ENCODE results near the gene RNLS.

RNLS gene

DNA sequence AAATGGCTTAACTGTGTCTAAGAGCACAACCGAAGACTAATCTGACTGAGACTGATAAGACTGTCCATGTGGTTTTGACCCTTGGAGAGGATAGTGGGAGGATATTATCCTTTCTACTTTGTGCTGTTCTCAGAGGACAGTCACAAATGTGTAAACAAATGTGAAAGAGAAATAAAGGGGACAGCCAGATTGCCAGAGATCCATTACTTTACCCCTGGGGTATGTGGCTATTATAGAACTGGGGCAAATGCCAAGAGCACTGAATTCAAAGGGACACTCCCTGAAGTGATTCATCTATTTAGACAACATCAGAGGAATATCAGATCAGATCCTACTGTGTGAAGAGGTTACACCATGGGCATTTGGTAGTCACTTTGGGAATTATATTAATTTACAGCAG is 154.7 kb downstream of the RNLS start:
- DNase-seq (ENCODE audit: low read depth), result no peak

DNA sequence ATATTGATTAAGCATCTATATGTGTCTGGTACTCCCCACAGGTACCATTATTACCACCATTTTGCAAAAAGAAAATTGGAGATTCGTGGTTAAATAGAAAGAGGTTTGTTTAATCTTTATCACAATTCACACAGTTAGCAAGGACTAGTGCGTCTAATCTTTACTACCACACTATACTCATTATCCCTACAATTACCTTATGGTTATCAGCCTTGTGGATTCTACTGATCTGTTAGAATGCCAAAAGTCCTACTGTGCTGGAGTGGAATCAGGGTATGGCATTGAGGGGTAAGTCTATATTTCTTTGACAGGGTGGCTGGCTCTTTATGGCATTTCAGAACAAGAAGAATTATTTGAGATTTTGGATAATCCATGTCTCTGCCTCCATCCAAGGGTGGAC is 156.1 kb downstream of the RNLS start:
- DNase-seq (ENCODE audit: low read depth), result no peak

DNA sequence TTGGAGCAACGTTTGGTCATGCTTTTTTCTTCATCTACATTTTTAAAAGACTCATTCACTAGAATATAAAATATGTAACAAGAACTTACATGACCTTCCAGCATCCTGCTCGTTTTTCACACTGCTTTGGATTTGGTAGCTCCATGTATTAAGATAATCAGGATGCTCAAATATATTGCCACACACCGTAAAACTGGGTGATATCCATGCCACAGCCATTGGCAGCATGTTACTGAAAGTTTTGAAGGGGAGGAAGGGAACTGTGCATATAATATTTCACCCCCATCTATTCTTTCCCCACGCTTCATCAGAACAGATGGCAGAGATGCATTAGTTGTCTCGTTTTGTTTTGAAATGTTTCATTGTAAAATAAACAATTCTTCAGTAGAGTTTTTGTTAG is 158.2 kb downstream of the RNLS start:
- no peak for DNase-seq (ENCODE audit: low read depth)

DNA sequence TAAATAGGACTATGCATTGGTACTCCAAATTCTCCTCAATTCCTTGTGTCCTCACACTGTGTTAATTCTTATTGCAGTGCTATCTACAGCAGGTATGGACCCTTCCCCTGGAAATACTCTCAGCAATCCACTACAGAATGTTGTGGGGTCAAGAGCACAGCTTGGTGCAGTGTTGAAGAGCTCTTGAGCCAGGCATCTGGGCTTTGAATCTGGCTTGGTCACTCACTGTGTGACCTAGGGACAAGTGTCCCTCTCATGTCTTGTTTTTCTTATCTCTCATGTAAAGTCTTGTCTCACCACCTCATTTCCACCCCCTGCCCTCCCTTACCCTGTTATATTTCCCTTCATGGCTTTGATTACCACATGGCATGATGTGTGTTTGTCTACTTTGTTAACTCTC is 159.4 kb downstream of the RNLS start:
- no peak for DNase-seq (ENCODE audit: low read depth)

DNA sequence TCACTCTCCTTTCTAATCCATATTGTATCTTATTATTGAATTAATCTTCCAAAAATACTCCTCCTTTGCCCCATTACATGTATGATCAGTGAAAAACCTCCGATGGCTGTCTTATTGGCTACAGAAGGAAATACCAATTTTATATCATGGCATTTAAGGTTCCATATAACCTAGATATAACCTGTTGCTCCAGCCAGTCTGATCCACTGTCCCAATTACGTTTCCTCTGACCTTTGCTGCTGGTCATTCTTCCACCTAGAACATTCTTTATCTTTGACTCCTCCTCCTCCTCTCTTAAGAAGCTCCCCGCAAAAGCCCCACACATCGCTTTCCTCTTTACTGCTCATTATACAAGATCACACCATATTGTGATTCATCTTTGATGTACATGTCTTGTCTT is 161.5 kb downstream of the RNLS start:
- no peak for DNase-seq (ENCODE audit: low read depth)

DNA sequence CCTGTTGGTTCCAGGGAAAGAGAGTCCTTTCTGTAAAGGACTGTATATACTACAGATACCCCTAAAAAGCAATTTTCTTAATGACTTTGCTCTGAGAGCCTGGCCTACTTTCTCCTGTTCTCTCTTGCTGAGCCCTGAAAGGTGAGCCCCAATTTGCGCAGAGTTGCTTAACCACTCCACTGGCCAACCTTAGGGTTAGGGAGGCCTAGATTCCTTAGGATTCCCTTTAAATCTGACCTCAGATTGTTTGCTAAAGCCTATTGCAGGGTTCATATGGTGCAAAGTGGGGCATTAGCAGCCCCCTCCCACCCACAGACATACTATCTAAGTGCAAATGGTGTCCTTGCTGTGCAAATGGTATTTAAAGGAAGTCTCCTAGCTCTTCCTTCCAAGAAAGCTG is 164.2 kb downstream of the RNLS start:
- DNase-seq (ENCODE audit: low read depth), result no peak

DNA sequence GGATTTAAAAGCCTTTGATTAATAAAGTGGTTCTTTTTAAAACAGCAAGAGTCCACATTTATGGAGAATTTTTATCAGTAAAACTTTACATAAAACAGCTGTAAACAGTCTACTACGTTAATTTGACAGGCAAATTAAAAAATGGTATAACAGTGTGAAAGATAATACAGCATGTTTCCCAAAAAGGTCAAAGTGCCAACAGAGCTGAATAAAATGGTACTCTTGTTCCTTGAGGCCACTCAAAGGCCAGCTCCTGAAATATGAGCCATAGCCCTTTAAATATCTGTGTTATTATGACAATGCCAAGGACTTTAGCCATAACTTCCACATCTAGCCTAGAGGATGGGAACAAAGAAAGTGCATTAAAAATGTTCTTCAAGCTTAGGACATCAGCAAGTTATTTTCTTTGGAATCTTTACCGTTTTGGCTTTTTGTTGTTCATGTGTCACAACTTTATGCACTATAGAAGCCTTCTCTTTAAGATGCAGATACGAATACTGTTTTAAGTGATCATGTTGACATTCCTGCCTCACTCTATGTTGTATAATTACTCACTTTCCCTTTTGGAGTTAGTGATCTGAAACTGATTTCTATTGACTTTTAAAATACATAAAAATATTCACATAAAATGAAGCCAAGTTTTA is 165.6 kb downstream of the RNLS start:
- no peak for DNase-seq (ENCODE audit: low read depth)

DNA sequence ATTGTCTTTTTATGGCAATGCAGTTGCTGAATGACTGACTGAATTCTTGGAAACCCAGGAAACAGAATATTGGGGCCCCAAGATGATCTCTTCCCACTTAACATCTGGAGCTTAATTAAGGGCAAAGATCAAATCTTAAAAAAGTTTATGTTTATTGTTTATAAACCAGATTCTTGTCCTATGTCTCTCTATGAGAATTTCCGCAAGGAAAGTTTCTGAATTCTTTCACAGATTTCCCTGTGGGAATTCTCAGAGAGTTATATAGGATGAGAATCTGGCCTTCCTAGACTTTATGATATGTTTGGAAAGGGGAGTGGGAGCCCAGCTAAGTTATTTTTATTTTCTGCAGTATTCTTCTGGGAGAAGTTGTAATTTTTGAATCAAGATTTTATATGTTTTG is 166.3 kb downstream of the RNLS start:
- DNase-seq (ENCODE audit: low read depth), result no peak

DNA sequence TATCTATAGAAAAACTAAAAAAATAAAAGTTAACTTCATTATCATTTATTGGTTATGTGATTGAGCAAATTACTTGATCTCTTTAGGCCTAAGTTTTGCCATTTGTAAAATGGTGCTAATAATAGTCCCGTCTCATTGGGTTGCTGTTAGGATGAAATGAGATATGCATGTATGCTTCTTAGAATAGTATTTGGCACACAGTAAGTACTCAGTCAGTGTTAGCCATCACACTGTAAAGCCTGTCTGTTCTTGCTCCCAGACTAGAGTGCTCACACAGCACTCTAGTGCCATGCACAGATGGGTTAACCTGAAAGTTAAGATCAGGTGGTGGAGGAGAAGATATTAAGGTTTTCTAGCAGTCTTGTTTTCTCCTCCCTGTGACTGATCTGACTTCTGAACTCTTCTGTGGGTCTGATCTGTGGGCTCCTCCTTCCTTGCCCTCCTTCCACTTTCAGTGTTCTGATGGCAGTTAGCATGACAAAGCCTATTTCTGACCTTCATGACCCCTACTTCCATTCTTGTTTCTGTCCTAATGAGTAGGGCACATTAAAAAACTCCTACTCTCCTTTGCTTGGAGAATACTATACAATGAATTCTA is 167.5 kb downstream of the RNLS start:
- no peak for DNase-seq (ENCODE audit: low read depth)

DNA sequence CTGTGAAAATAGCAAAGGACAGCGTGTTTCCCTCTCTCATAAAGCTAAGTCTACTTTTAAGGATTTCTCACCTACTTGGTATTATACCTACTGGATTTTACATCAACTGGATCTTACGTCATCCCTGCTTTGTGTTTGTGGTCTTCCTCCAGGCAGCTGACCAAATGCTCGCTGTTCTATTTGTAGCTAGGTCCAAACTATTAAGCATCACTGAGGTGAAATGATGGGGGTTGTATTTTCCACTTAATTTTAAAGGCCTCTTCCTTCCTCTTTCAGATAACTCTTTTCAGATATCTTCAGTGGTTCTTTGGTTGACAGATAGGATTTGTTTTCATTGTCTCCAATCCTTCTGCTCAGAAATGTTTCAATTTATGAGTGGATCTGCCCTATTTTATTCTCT is 169.7 kb downstream of the RNLS start:
- no peak for DNase-seq (ENCODE audit: low read depth)

DNA sequence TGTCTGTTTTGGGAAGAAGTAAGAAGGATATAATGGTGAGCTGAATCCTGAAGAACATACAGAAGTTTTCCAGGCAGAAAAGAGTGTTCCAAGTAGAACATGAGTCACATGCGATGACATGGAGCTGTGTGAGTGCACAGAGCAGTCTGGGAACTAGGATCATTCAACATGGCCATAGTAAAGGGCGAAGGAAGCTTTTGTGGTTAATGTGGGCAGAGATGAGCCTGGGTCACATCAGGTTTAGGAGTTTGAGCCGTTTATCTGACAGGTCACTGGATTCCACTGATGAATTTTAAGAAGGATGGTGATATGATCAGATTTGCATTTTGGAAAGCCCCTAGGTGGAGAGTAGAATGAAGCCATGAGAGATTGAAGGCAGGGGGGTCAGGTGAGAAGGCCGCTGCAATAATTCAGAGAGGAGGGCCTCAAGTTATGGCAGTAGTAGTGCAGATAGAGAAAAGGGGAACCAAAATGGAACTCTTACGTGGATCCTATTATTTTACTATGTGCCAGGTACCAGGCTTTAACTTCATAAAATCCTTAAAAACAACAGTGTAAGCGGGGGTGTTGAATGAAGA is 171.3 kb downstream of the RNLS start:
- DNase-seq (ENCODE audit: low read depth), result no peak

DNA sequence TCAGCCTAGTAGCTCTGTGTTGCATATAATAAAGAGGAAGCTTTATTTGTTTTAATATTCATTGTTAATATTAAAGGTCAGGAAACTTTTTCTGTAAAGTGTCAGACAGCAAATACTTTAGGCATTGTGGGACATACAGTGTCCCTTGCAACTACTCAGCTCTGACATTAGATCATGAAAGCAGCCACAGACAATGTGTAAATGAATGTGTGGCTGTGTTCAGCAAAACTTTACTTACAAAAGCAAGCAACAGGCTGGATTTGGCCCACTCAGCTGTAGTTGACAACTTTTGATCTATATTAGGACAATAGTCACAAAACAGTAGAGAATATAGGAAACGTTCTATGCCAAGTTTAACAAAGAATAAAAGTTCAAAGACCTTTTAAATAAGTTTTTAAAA is 173.3 kb downstream of the RNLS start:
- no peak for DNase-seq (ENCODE audit: low read depth)

DNA sequence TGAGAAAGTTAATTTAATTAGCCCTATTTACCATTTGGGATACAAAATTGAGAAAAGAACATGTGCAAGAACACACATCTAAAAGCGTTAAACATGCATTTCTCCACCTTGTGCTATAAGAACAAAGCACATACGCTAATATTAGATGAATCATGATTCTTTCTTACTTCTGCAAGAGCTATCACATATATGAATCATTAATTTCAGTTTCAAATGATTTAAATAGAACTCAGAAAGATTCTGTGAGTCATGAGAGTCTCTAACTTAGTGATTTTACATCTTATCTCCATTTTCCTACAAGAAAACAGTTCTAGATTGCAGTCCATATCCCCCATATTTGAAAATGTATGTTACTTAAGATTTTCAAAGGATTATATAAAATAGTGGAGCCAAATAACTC is 173.9 kb downstream of the RNLS start:
- no peak for DNase-seq (ENCODE audit: low read depth)

DNA sequence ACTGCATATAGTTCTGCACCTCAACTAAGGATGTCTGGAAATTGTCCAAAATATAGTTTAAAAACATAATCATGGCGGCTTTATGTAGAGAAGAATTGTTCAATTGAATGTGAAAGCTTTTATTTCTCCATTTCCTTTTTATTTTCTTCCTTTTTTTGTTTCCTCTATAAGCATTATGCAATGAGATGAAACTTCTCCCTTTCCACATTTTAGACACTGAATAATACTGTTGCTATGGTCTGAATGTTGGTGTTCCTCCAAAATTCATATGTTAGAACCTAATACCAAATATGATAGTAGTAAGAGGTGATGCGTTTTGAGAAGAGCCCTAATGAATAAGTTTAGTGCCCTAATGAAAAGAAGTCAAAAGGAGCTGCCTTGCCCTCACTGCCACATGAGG is 175.0 kb downstream of the RNLS start:
- no peak for DNase-seq (ENCODE audit: low read depth)

DNA sequence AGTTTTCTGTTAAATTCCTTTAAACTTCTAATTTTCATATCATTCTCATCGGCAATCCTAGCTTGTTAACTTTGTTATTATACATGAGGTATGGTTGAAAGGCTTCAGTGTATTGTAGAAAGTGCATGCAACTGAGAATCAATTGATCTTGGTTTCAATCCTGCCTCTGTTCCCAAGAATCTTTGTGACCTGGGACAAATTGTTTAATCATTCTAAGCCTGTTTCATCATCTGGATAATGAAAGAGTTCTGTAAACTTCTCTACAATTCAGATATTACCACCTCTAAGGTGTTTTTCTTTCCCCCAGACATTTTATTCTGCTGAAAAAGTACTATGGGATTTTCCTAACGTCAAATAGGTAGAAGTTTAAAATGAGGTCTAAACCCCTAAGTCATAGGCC is 179.0 kb downstream of the RNLS start:
- no peak for DNase-seq (ENCODE audit: low read depth)

DNA sequence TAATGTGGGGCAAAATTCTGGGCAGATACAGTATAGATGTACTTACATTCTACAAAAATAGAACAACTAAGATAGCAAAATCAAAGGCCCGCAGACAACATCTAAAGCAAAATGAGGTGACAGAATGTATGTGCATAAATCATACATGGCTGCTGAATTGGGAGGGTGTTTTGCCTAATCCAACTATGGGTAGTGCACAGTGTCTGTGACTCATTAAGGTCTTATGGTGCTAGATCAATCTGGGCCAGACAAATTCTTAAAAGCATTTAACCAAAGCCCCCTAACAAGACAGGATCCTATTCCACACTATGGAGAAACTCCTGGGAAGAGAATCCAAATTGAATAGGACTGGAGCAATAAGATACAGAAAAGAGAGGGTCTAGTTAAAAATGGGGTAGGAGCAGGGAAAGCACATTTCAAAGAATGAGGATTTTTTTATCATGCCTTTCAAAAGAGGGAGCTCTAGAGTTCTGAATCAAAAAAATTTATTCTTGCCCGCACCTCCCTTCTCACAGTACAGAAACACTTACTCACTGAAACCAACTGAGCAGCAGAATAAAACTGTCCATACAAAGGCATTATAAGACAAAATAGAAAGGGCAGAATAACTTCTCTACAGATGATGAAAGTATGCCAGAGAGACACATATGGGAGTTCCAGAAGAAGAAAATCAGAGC is 181.3 kb downstream of the RNLS start:
- DNase-seq (ENCODE audit: low read depth), result no peak

DNA sequence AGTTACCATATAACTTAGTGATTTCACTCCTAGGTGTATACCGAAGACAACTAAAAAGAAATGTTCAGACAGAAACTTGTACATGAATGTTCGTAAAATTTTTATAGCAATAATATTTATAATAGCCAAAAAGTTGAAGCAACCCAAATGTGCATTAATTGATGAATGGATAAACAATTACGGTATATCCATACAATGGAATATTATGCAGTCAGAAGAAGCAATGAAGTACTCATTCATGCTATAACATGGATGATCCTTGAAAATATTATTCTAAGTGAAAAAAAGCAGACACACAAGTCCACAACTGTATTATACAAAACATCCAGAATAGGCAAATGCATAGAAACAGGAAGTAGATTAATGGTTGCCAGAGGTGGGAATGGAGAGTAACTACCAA is 183.9 kb downstream of the RNLS start:
- DNase-seq (ENCODE audit: low read depth), result no peak

DNA sequence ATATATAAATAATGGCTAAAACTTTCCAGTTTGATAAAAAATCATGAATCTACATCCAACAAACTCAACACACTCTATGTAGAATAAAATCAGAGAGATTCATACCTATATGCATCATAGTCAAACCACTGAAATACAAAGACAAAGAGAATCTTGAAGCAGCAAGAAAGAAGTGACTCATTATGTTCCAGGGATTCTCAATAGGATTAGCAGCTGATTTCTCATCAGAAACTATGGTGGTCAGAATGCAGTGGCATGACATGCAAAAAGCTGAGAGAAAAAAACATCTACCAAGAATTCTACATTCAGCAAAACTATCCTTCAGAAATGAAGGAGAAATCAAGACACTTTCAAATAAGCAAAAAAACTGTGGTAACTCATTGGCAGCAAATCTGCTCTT is 187.4 kb downstream of the RNLS start:
- DNase-seq (ENCODE audit: low read depth), result no peak

DNA sequence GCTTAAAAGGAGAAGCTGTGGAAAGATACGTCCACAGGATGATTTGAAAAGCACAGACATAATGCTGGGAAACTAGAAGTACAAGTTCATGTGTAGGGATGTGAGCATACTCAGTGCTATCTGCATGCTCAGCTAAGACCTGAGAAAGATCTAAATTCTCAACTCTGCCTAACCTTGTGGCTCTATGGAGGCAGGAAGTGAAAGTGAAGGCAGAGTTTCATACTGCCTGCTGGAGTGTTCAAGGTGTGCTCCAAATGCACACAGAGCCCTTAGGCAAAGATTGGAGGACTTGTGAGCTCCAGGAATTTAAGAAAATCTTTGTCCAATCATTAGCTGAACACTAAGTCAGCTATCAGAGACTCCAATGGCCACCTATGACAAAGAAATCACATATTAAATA is 190.9 kb downstream of the RNLS start:
- no peak for DNase-seq (ENCODE audit: low read depth)

DNA sequence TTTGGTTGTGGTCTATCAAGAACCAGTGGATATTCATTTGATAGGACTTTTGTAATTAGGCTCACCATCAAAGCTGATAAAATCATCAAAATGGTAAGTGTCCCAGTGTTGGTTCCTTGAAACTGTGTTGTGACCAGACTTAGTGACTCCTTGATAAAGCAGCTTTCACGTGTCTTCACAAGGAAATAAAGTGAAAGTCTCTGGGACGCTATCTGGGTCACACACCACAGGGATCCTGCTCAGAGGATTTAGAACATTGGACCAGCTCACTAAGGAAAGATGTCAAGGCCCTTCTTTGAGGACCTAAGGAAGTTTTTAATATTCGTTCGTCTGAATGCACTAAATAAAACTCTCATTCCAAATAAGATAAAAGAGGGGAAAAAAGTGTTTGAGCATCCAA is 193.1 kb downstream of the RNLS start:
- no peak for DNase-seq (ENCODE audit: low read depth)

DNA sequence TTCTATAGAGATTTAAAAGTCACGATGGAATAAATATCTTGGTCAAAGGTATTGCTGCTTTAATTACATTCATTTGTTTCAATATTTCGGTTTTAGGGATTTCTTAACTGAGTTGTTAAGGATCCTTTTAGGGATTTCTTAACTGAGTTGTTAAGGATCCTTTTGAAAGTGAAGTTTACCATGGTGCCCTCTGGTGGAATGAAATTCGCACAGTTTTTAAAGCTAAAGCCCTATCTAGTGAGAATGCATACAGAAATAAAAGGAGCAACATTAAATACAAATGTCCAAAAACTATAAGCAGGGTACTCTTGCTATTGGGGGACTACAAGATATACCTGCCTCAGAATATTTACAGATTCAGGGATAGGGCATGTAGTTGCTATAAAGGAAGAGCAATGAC is 193.7 kb downstream of the RNLS start:
- no peak for DNase-seq (ENCODE audit: low read depth)

DNA sequence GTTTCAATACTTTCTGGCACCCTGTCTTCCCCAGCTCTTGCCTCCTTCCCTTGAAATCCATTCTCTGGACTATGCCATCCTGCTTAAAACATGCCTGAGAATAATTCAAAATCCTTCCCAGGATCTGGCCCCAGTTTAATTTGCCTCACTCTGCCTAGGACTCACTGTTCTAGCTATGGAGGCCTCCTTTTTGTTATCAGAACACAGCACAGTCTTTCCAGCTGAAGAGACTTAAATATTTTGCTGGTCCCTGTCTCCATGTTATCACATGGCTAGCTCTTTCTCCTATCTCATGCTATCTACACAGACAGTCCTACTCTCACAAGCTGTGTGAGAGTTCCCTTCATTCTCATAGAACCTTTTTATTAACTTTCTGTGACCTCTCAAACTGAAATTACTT is 194.8 kb downstream of the RNLS start:
- DNase-seq (ENCODE audit: low read depth), result no peak
